ENCODE measurements around the gene ALDH4A1. TPM values are rescaled to one million over a fixed set of nuclear protein-coding genes. Genes with fewer than 3 reads are reported as not detected.
"Not testable (repeated sequence)": the region's sequence is repeated elsewhere in the genome, so short reads cannot be mapped to it uniquely, and the experiment has no call there.

The ALDH4A1 gene
- total and polyA plus RNA-seq, 10 of the 15 experiments (the other 5 are each of a cell fraction or from before 2014, with no cell fraction given): 0.06 to 25.5 (median 13.0) TPM

- ChIA-PET SMC1A (ENCODE audit: uncharacterized antibody, unreplicated experiment) (interaction anchor here (1.0 kb wide), 1 partner anchor 70 kb away, joined by 3 read pairs; no protein-coding TSS in a partner anchor), POLR2A (interaction anchor here (0.6 kb wide), 1 partner anchor 721 kb away, joined by 3 read pairs; no protein-coding TSS in a partner anchor)
- intact Hi-C loops (cut with micrococcal nuclease; ENCODE audit: unreplicated experiment): no loop called here
Measured at GRCh38 chr1:18893120-18893519, 9.2 kb downstream of the ALDH4A1 start.

GRCh38 chr1:18891858-18892257 is 10.5 kb downstream of the ALDH4A1 start:
- H2AFZ ChIP-seq (ENCODE audit: control insufficient read depth, low read depth, low read length); H3K79me2 ChIP-seq (ENCODE audit: control insufficient read depth, insufficient read depth, low read length); POLR2A ChIA-PET: not testable (repeated sequence)

More at GRCh38 chr1:18893120-18893519, 9.2 kb downstream of the ALDH4A1 start:
- 68% methylated on average over 7 of the region's 7 CpGs for WGBS (ENCODE audit: insufficient coverage, insufficient replicate concordance, low lambda C conversion rate, missing lambda C conversion rate)
- no peaks in the 10 kb centered on the region for H3K4me1 ChIP-seq (ENCODE audit: control insufficient read depth, insufficient read depth, low read length)
- H3K36me3 ChIP-seq (ENCODE audit: control insufficient read depth in 2 of 2, insufficient read depth in 2 of 2, low read length in 1 of 2): peaks cover 0 to 1% of the 10 kb centered on the region in 2 experiments; a peak in 1 of 4 replicates
- H3K27ac ChIP-seq (ENCODE audit: control insufficient read depth, insufficient read depth): no peak overlapping the region
- no peaks in the 10 kb centered on the region for H3K79me2 ChIP-seq (ENCODE audit: control insufficient read depth, insufficient read depth, low read length)
- TF ChIP-seq JUND (IDR thresholded peaks at IDR 0.05; ENCODE audit: low read depth, low read length) (no peak), MYC (IDR thresholded peaks at IDR 0.05; ENCODE audit: insufficient read depth, insufficient read length, insufficient replicate concordance, low read length, severe bottlenecking) (no peak), SIX5 (IDR thresholded peaks at IDR 0.05; ENCODE audit: low read depth, low read length, severe bottlenecking) (no peak), ETV6 (conservative IDR thresholded peaks at IDR 0.05 in 1 of 2, IDR thresholded peaks at IDR 0.05 in 1 of 2; ENCODE audit: borderline replicate concordance in 1 of 2, low read depth in 1 of 2) (no peak), POLR2AphosphoS5 (IDR thresholded peaks at IDR 0.05; ENCODE audit: low read length) (no peak), RCOR1 (conservative IDR thresholded peaks at IDR 0.05; ENCODE audit: low read depth, low read length) (no peak)
- in situ Hi-C loops (cut with MboI): no loop called here
- no peak for FAIRE-seq
- no peak for DNase-seq (ENCODE audit: low read depth, low spot score)
- no peaks in the 10 kb centered on the region for H4K20me1 ChIP-seq (ENCODE audit: control insufficient read depth, insufficient read depth)
- ATAC-seq: no peak
- ChIA-PET CTCF (interaction anchor here (1.0 to 1.8 kb wide), 6 partner anchors 9 to 221 kb away, joined by 3 to 8 read pairs (median 4); no protein-coding TSS in a partner anchor), RAD21 (ENCODE audit: unreplicated experiment) (interaction anchor here (1.0 kb wide), 1 partner anchor 9 kb away, joined by 3 read pairs; the partner anchor contains the start of gene ALDH4A1)
- no peaks in the 10 kb centered on the region for H3K27me3 ChIP-seq (replicated peaks in 1 of 2; ENCODE audit: control insufficient read depth in 2 of 2, insufficient read depth in 2 of 2, low read length in 1 of 2)
- no TSS peak for BruUV-seq (replicated peaks)
- no peak overlapping the region for H3K4me2 ChIP-seq (ENCODE audit: control insufficient read depth, insufficient read depth)
- no peaks in the 10 kb centered on the region for H3K9me3 ChIP-seq (replicated peaks; ENCODE audit: control insufficient read depth, insufficient read depth, low read length)
- H2AFZ ChIP-seq (ENCODE audit: control insufficient read depth, low read depth, low read length): no peak overlapping the region
- H3K9ac ChIP-seq (ENCODE audit: control insufficient read depth, insufficient read depth, low read length): no peak overlapping the region
- H3K4me3 ChIP-seq: no peak overlapping the region

More at GRCh38 chr1:18891858-18892257, 10.5 kb downstream of the ALDH4A1 start:
- H3K9me3 ChIP-seq (replicated peaks; ENCODE audit: control insufficient read depth, insufficient read depth, low read length); H3K9ac ChIP-seq (ENCODE audit: control insufficient read depth, insufficient read depth, low read length); DNase-seq (ENCODE audit: low read depth, low spot score); H3K4me3 ChIP-seq; in situ Hi-C loops (cut with MboI); H3K4me1 ChIP-seq (ENCODE audit: control insufficient read depth, insufficient read depth, low read length); intact Hi-C loops (cut with micrococcal nuclease; ENCODE audit: unreplicated experiment); ATAC-seq; H4K20me1 ChIP-seq (ENCODE audit: control insufficient read depth, insufficient read depth); H3K27ac ChIP-seq (ENCODE audit: control insufficient read depth, insufficient read depth); BruUV-seq (replicated peaks); H3K4me2 ChIP-seq (ENCODE audit: control insufficient read depth, insufficient read depth); FAIRE-seq; RAD21 ChIA-PET (ENCODE audit: unreplicated experiment); H3K27me3 ChIP-seq (replicated peaks in 1 of 2; ENCODE audit: control insufficient read depth in 2 of 2, insufficient read depth in 2 of 2, low read length in 1 of 2); H3K36me3 ChIP-seq (ENCODE audit: control insufficient read depth in 2 of 2, insufficient read depth in 2 of 2, low read length in 1 of 2): not testable (repeated sequence)
- WGBS (ENCODE audit: insufficient coverage, insufficient replicate concordance, low lambda C conversion rate, missing lambda C conversion rate): 95% methylated on average over 7 of the region's 7 CpGs
- CTCF ChIA-PET: interaction anchor here (1.4 to 1.8 kb wide), 2 partner anchors 16 to 80 kb away, joined by 3 to 4 read pairs; no protein-coding TSS in a partner anchor
- SMC1A ChIA-PET (ENCODE audit: uncharacterized antibody, unreplicated experiment): interaction anchor here (1.0 kb wide), 1 partner anchor 71 kb away, joined by 3 read pairs; no protein-coding TSS in a partner anchor
